ENCODE data around the gene KCTD16. TPM values are rescaled to one million over a fixed set of nuclear protein-coding genes. Genes with fewer than 3 reads are reported as not detected.

KCTD16 gene
- polyA plus RNA-seq, 2 of the 4 experiments (the other 2 are of a cell fraction), result 0.10 to 0.32 TPM

GRCh38 chr5:144385597-144385996, 214.9 kb downstream of the KCTD16 start (continued):
- TF ChIP-seq PHF8 (IDR thresholded peaks at IDR 0.05; ENCODE audit: borderline replicate concordance, low read depth), result no peak
- TF ChIP-seq CBX2 (IDR thresholded peaks at IDR 0.05; ENCODE audit: borderline replicate concordance, low read depth), result no peak
- no peak for TF ChIP-seq MAFK (IDR thresholded peaks at IDR 0.05; ENCODE audit: partially characterized antibody)
- TF ChIP-seq POLR2A (IDR thresholded peaks at IDR 0.05; ENCODE audit: low read length), result no peak
- TF ChIP-seq PBX3 (IDR thresholded peaks at IDR 0.05), result no peak

GRCh38 chr5:144386315-144386714, 215.6 kb downstream of the KCTD16 start:
- no peaks in the 10 kb centered on the region for H3K4me1 ChIP-seq
- no peaks in the 10 kb centered on the region for H3K9me3 ChIP-seq
- no peak for TF ChIP-seq HEYL (CRISPR knock-in tag; IDR thresholded peaks at IDR 0.05)
- TF ChIP-seq PBX3 (IDR thresholded peaks at IDR 0.05), result no peak
- no peak for TF ChIP-seq HES2 (IDR thresholded peaks at IDR 0.05)
- TF ChIP-seq SMC3 (IDR thresholded peaks at IDR 0.05), result no peak
- TF ChIP-seq NR3C1 (IDR thresholded peaks at IDR 0.05), result no peak
- WGBS (ENCODE audit: missing lambda C conversion rate), result 34% methylated on average over 1 of the region's 1 CpG
- H3K27ac ChIP-seq, result no peak overlapping the region
- POLR2A ChIA-PET, result no interaction called here
- no peak for DNase-seq (ENCODE audit: low read depth in 1 of 2, low spot score in 1 of 2)
- no peak for ATAC-seq
- no peak overlapping the region for H3K4me3 ChIP-seq
- H3K4me2 ChIP-seq, result no peak overlapping the region
- FAIRE-seq, result no peak
- CTCF ChIA-PET, result interaction anchor here (0.6 kb wide), 1 partner anchor 152 kb away, joined by 5 read pairs; no protein-coding TSS in a partner anchor

- TF ChIP-seq USF2 (IDR thresholded peaks at IDR 0.05), result no peak
- no peak for TF ChIP-seq CBX8 (IDR thresholded peaks at IDR 0.05)
- peak in 1 of 2 experiments; percentile 44; a peak in 1 of 5 replicates for TF ChIP-seq RAD21 (conservative IDR thresholded peaks at IDR 0.05 in 1 of 2, IDR thresholded peaks at IDR 0.05 in 1 of 2)
- TF ChIP-seq SMC3 (IDR thresholded peaks at IDR 0.05), result peak; percentile 20; the same call in 1 of the 3 replicates
- no peak overlapping the region for H3K4me3 ChIP-seq
- H3K4me2 ChIP-seq, result no peak overlapping the region
- H3K27ac ChIP-seq, result no peak overlapping the region
- POLR2A ChIA-PET, result no interaction called here
- H3K4me1 ChIP-seq, result no peaks in the 10 kb centered on the region
- peak in 1 of 2 experiments; percentile 79; a peak in 3 of 6 replicates for ATAC-seq
- CTCF ChIA-PET, result interaction anchor here (0.6 to 4.5 kb wide), 5 partner anchors 19 to 382 kb away, joined by 3 to 21 read pairs (median 3); no protein-coding TSS in a partner anchor
- FAIRE-seq, result no peak
- peak; percentile 3 to 9 for DNase-seq (ENCODE audit: low read depth in 1 of 2, low spot score in 1 of 2)
- no peaks in the 10 kb centered on the region for H3K9me3 ChIP-seq
- 4% methylated on average over 1 of the region's 1 CpG for WGBS (ENCODE audit: missing lambda C conversion rate)
Observed at GRCh38 chr5:144390133-144390532, 219.5 kb downstream of the KCTD16 start.

GRCh38 chr5:144391044-144391443, 220.4 kb downstream of the KCTD16 start:
- no peak for TF ChIP-seq FOSB (CRISPR knock-in tag; IDR thresholded peaks at IDR 0.05)
- TF ChIP-seq HMGXB4 (CRISPR knock-in tag; IDR thresholded peaks at IDR 0.05; ENCODE audit: borderline replicate concordance), result no peak
- TF ChIP-seq POLR2AphosphoS2 (conservative IDR thresholded peaks at IDR 0.05; ENCODE audit: low read length), result no peak
- TF ChIP-seq ZFP36 (IDR thresholded peaks at IDR 0.05; ENCODE audit: borderline replicate concordance, partially characterized antibody), result no peak
- ATAC-seq (no peak), DNase-seq (ENCODE audit: low read depth in 1 of 2, low spot score in 1 of 2) (no peak), FAIRE-seq (no peak)
- no peak overlapping the region for H3K27ac ChIP-seq
- WGBS (ENCODE audit: missing lambda C conversion rate), result 72% methylated on average over 2 of the region's 2 CpGs
- H3K4me1 ChIP-seq, result no peaks in the 10 kb centered on the region
- H3K4me2 ChIP-seq, result no peak overlapping the region
- H3K4me3 ChIP-seq, result no peak overlapping the region
- H3K9me3 ChIP-seq, result no peaks in the 10 kb centered on the region
- CTCF ChIA-PET, result interaction anchor here (0.9 to 4.5 kb wide), 2 partner anchors 79 to 187 kb away, joined by 3 to 21 read pairs; no protein-coding TSS in a partner anchor
- POLR2A ChIA-PET, result no interaction called here
